HT1080 (cell line): ENCODE data around the gene LHX3. TPM values are rescaled to one million over a fixed set of nuclear protein-coding genes. Genes with fewer than 3 reads are reported as not detected.

Source experiments
- DNase-seq: peaks from one replicate; pipeline ENCODE4 v3.0.0-alpha.2; 2015; ENCODE audit warnings: low read depth
- total RNA-seq: library from RNA; depleted of rRNA; stranded (reverse); fragments of >200 nt; shearing (Covaris generic); gene quantifications from 2 replicates; pipeline ENCODE4 v1.2.3, GENCODE V29; 2014

LHX3 gene
- total RNA-seq, 1 experiment from 2014 or later: not detected

DNA sequence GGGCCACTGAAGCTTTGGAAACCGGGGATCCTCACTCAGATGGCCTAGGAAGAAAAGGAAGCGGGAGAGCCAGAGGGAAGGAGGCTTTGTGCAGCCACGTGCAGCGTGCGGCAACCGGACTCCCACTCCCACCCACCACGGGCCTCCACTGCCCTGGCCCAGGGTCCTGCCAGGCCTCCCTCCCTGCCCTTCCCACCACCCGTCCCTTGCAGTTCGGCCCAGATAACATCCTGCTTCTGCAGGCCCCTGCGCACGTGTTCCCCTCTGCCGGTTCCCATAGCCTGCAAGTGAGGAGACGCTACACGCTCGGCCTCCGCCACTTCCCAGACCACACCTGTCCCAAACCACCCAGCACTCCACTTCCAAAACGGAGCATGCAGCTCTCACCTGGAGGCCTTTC is 4.3 kb upstream of the LHX3 start:
- no peak for DNase-seq

- no peak for DNase-seq
These were observed 3.7 kb upstream of the LHX3 start for GRCh38 chr9:136208675-136209074.

DNA sequence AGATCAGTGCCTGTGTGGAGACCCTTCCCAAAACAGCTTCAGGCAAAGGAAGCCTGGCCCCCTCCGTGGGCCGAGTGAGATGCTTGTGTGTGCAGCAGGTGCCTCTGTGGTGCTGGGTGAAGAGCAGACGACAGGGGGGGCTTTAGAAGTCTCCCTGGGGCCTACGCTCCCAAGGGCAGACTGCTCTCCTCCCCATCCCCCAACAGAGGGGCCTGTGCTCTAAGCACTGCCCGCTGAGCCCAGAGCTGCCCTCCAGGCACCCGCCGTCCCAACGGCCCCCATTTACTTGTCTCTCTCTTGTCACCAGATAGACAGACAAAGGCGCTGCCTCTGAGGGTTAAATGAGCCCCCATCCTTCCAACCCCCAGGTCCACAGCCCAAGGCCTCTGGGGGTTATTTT is 2.7 kb upstream of the LHX3 start:
- DNase-seq: no peak

- no peak for DNase-seq
These were observed 1.8 kb upstream of the LHX3 start for GRCh38 chr9:136206602-136207275.

GRCh38 chr9:136205707-136205992 is 722 bp upstream of the LHX3 start:
- DNase-seq: no peak

- no peak for DNase-seq
These were observed 653 bp downstream of the LHX3 start for GRCh38 chr9:136204145-136204805.

DNA sequence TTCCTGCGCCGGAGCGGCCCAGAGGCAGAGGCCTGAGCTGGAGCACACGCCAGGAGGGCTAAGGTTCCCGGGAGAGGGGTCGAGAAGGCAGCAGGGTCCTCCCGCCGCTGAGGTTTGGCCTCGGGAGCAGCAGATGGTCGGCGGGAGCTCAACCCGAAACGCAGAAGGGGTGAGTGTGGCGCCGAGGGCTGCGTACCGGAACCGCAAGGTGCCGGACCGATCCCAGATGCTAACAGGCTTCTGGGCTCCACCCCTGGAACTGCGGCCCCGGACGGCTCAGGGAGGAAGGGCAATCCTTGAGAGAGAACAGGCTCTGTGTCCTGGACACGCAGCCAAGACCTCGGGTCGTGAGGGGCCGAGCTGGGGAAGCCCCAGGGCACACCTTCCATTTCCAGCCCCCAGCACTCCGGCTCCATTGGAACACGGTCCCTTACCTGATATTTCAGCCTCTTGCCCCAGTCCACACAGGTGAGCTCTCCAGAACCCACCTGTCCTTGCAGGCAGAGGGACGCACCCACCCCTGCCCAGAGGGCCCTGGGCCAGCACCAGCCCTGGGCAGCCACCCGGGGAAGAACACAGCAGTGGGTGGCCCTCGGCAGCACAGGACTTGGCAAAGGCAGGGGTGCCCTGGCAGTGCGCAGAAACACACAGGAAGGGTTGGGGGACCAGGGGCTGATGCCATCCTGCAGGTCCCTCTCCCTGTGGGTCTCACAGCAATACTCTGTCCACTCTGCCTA is 1.4 kb downstream of the LHX3 start:
- DNase-seq: no peak

DNA sequence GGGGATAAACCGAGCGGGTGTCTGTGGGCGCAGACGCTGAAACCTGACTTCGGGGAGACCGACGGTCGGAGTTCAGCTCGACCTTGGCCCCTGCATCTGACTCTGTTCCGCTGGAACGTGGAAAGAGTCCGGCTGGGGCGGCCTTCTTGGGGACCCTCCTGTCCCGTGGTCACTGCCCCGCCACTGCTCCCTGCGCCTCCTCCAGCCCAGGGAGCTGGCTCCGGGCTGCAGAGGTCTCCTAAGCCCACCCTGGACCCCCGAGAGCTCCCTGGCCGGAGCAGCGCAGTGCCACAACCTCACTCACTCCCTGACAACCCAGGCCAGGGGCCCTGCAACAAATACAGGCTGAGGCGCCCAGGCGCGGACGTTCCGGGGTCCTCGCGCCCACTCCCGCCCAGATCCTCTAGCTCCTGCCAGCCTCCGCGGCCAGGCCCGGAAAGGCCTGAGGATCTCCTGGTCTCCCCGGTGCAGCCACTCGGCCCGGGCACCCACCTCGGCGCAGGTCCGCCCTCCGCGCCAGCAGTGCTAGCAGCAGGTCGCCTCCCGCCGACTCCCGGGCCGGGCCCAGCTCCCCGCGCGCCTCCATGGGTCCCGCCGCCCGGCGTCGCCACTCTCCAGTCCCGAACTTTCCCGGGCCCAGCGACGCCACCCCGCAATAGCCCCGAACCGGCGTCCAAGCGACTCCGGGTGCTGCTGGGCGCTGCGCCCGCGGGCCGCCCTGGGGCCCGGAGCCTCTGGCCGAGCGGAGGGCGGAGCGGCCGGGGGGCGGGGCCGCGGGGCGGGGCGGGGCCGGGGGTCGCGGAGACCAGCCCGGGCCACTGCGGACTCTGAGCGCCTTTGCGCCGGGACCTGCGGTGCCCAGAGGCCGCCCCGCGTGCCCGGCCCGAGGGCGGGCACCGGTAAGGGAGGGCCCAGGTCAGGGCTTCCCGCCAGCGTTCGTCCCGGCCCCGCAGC is 2.2 kb downstream of the LHX3 start:
- DNase-seq: no peak

GRCh38 chr9:136201609-136202453 is 3.1 kb downstream of the LHX3 start:
- no peak for DNase-seq

DNA sequence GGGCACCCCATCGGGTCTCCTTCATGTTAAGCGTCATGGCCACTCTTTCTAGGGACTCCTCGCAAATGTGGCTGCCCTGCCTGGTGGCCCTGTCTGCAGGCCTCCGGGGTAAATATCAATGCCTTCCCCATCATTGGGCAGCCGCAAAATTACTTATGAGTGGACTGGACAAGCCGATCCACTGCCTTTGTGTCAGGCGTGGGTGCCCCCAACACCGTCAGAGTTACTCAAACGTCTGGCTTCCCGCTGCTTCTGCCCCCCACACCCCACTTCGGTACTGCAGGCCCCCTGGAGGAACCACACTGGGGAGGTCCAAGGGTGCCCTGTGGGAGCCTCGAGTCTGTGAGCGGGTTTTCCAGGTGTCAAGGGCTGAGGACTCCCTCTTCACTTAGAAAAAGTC is 3.8 kb downstream of the LHX3 start:
- no peak for DNase-seq

DNA sequence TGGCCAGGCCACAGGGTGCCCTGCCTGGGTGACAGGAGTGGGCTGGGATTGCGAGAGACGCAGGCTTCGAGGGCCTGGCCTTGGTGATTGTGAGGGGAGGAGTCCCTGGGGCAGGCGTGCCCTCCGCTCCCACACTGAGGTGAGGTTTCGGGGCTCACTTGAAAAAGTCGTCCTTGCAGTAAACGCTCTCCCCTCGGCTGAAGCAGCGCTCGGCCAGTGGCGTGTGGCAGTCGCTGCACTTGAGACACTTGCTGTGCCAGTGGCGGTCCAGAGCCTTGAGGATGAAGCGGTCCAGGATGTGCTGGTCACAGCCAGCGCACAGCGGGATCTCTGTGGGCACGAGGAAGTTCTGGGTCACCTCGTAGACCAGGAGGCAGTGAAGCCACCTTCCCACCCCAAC is 4.5 kb downstream of the LHX3 start:
- no peak for DNase-seq

DNA sequence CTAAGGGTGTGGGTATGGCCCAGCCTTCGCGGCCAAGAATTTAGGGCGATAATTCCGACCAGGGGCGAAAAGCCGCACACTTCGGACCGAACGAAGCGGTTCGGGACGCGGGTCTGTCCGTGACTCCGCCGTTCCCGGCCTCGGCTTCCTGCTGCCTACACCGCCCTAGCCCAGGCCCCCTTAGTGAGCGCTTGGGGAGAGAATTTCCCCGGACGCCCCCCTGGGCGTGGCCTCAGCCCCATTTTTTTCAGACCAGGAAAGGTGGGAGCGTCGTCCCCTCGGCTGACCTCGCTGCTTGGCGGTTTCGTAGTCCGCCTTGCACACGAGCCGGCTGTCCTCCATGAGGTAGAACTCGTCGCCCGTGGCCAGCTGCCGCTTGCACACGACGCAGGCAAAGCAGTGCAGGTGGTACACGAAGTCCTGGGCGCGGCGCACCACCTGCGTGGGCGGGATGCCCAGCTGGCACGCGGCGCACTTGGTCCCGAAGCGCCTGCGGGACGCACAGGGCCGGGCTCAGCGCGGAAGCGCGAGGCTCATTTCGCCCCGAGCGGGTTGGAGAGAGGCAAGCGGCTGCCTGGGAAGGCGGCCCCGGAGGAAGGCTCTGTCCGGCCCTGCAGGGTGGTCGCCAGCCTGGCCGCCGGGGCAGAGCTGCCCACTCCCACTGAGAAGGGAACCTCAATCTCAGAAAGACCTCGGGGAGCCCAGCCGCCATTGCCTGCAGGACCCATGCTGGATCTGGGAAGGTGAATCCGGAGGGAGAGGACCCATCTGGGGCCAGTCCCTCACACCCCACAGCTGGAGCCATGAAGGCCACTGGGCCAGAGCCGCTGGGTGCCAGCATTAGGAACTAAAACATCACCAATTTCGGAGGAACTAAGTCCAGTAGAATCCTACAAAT is 5.3 kb downstream of the LHX3 start:
- no peak for DNase-seq

DNA sequence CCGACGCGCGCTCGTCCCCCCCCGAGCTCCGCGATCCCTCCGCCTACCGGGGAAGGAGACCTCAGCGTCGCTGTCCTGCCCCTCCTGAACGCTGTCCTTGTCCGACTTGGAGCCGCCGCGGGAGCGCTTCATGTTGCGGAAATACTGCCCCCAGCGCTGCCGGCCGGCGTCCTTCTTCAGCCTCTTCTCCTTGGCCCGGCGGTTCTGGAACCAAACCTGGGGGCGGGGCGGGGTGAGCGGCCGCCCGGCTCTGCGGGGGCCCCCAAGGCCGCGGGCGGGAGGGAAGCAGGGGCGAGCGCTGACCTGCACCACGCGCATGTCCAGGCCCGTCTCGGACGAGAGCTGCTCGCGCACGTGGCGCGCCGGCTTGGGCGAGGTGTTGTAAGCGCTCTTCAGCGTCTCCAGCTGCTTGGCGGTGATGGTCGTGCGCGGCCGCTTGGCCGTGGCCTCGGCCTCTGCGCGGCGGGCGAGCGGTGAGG is 6.3 kb downstream of the LHX3 start:
- DNase-seq: no peak

GRCh38 chr9:136197930-136198604 is 6.9 kb downstream of the LHX3 start:
- no peak for DNase-seq

GRCh38 chr9:136197084-136197875 is 7.6 kb downstream of the LHX3 start:
- no peak for DNase-seq

- no peak for DNase-seq
These were observed 8.4 kb downstream of the LHX3 start for GRCh38 chr9:136196404-136197083.

DNA sequence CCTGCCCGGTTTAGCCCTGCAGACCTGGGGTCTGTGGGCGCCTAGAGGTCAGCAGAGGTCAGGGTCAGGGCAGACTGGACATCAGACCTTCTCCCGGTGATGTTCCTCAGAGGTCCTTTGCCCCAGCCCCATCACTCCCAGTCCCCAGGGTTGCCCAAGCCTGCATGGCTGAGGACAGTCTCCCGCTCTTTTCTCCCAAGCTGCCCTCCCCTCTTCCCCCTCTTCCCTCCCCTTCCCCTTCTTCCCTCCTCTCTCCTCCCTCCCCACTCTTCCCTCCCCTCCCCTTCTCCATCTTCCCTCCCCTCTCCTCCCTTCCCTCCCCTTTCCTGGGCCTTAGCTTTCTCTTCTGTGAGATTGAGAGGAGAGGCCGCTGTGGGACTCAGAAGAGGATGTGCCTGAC is 10.4 kb downstream of the LHX3 start:
- DNase-seq: no peak

DNA sequence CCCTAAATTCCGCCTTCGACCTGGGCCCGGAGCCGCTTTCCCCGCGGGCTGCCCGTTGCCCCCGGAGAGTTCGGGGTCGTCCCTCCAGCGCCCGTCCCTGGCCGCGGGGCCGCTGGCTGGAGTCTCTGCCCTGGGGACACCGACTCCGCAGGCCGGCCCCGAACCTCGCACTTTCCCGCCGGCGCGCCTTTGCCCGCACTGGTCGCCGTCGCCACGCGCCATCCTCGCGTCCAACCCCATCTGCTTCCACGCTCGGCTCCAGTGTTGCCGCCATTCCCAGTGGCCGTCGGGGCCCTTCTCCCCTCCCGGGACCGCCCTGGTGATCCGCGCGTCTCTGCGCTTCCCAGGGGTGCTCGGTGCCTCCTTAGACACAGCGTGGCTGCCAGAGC is 11.0 kb downstream of the LHX3 start:
- no peak for DNase-seq
